NCI-H774 (cell line): ENCODE measurements around the gene ANKRD65.
"Not testable (repeated sequence)": the region's sequence is repeated elsewhere in the genome, so short reads cannot be mapped to it uniquely, and the experiment has no call there.

Source experiments
- DNase-seq: peaks from one replicate; lab custom pipeline; 2025; lab: John Stamatoyannopoulos, UW

Gene ANKRD65

GRCh38 chr1:1421147-1421906 is at the start of gene ANKRD65:
Gene ANKRD65 (minus strand): TSS chr1:1421276. CDS start chr1:1421005, 271 bp downstream.
- DNase-seq, result peak; percentile 31

- not testable (repeated sequence) for DNase-seq
These were observed 47.3 kb upstream of the ANKRD65 start for GRCh38 chr1:1468196-1468985.

- no peak for DNase-seq
These were observed 42.2 kb upstream of the ANKRD65 start for GRCh38 chr1:1463312-1463711.

GRCh38 chr1:1462318-1462966 is 41.4 kb upstream of the ANKRD65 start:
- peak; percentile 42 for DNase-seq

- DNase-seq, result no peak
These were observed 40.7 kb upstream of the ANKRD65 start for GRCh38 chr1:1461721-1462317.

DNA sequence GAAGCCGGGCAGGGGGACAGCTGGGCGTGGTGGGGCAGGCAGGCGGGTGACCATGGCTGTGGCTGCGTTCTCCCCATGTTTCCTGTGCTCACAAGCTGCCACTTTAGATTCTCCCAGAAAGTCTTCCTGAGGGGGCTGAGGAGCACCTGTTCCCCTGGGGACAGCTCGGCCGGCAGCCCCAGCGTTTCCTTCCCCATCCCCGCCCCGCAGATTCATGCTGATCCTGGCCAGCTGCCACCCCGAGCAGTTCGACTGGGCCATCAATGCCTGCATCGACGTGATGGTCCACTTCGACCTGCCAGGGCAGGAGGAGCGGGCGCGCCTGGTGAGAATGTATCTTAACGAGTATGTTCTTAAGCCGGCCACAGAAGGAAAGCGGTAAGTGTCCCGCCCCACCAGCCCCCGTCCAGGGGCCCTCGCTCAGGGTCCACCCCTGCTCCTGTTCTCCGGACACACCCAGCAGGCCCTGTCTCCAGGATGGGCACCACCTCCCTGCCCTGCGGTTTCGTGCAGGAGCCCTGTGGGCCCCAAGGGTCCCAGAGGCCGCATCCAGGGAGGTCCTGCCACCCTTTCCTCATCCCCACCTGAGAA is 39.6 kb upstream of the ANKRD65 start:
- no peak for DNase-seq

DNA sequence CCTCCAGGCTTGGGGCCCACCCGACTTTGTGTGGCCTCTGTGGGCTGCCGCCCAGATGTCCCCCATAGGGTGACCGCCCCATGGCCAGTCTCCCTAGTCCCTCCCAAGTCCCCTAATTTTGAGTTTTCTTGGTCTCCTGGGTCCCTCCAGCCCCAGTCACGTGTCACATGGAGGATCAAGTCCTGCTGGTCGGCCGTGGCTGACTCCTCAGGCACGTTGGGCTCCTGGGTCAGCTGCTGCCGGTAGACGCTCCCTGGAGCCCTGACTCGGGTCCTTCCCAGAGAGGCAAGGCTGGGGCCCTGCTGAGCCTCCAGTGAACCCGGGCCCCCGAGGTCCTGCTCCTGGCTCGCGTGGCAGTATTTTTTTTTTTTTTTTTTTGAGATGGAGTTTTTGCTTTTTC is 38.6 kb upstream of the ANKRD65 start:
- not testable (repeated sequence) for DNase-seq

GRCh38 chr1:1459156-1459555 is 38.1 kb upstream of the ANKRD65 start:
- not testable (repeated sequence) for DNase-seq

DNA sequence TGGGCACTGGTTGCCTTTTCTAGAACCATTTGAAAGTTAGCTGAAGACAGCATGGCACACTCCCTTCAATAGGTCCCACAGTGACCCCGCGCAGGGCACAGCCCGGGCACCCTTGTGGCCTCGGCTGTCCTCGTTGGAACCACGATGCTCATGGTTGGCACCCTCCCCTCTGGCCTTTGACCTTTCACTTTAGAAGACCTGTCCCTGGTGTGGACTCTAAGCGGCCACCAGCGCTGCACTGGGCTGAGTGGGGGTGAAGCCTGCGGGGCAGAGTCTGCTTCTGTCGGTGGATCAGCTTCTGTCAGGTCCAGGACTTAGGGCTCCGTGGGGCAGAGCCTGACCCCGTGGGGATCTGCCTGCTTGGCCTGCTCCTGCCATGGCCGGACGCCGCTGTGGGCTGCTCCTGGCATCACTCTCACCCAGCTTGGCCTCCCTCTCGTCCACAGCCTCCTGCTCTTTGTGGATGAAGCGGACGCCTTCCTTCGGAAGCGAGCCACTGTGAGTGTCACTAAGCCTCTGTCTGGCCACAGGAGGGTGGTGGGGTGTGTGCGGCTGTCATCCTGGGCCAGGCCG is 35.7 kb upstream of the ANKRD65 start:
- not testable (repeated sequence) for DNase-seq

DNA sequence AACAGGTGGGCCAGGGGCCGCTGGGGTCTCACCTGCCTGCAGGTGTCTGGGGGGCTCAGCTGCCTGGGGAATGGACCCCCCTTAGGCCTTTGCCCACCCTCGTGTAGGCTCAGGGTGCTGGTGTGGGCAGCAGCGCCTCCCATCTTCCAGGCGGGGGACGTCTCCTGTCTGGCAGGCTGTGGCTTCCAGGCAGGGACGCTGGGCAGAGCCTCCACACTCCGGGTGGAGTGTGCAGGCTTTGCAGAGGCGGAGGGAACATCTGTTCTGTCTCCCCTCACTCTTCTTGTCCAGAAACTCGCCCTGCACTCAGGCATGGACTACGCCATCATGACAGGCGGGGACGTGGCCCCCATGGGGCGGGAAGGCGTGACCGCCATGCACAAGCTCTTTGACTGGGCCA is 34.9 kb upstream of the ANKRD65 start:
- not testable (repeated sequence) for DNase-seq

- no peak for DNase-seq
These were observed 34.3 kb upstream of the ANKRD65 start for GRCh38 chr1:1455366-1455884.

DNA sequence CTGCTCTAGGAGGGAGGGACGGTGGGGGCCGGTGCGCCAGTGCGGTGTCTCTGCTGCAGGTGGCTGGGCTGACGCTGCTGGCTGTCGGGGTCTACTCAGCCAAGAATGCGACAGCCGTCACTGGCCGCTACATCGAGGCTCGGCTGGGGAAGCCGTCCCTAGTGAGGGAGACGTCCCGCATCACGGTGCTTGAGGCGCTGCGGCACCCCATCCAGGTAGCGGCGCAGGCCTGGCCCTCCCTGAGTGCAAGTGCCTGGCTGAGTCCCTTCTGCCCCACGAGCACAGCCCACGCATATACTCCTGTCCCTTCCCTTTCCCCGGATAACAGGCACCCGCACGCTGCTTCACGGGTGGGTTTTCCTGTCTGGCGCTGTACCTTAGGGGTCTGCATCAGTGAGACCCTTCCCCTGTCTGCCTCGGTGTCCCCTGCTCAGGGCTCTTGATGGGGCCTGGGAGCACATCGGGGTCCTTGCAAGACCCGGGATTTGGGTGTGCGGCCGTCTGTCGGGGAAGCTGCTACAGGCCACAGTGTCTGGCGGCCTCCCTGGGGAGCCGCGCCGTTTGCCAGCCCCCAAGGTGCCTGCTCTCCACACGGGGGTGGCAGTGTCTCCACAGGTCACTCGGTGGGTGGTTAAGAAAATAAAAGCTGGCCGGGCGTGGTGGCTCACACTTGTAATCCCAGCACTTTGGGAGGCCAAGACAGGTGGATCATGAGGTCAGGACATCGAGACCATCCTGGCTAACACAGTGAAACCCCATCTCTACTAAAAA is 33.4 kb upstream of the ANKRD65 start:
- DNase-seq, result not testable (repeated sequence)

GRCh38 chr1:1452882-1453281 is 31.8 kb upstream of the ANKRD65 start:
- DNase-seq, result peak; percentile 5

- peak; percentile 19 for DNase-seq
These were observed 31.3 kb upstream of the ANKRD65 start for GRCh38 chr1:1452365-1452739.

DNA sequence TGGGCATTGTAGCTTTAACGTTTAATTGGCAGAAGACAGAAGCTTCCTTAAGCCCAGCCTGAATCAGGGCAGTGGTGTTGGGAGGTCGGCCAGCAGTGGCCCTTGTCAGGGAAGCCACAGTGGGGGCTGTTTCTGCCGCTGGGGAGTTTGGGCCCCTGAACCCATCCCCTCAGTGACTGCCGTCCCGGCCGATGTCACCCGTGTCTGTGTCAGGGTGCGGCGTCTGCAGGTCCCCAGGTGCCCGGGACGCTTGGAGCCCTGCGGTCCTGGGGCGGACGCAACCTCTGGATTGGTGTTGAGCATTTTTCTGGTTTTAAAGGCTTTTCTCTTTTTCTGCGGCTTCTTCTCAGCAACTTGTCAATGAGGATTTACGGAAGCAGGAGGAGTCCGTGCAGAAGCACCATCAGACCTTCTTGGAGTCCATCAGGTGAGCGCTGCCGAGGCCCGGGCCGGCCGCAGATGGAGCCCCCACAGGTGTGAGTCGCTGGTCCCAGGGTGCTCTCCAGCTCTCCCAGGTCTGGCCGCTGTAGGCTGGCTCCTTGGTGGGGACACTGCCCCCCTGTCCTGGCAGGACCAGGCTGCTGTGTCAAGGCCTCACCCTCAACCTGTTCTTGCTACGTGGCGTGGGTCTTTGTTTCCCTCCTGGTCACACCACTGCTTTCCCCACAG is 30.8 kb upstream of the ANKRD65 start:
- DNase-seq, result no peak

DNA sequence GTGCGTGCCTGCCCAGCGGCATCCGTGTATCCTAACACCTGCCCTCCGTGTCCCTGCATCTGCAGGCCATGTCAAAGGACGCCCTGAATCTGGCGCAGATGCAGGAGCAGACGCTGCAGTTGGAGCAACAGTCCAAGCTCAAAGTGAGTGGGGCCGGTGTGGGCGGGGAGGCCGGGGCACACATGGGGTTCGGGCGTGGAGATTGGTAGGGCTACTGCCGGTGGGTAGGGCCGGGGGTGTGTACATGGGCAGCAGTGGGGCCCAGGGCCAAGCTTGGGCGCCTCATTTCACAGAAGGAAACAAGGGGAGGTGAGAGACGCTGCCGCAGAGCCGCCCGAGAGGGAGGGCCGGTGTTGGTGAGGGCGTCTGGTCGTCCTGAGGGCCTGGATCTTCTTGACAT is 29.5 kb upstream of the ANKRD65 start:
- not testable (repeated sequence) for DNase-seq

GRCh38 chr1:1449099-1449739 is 28.1 kb upstream of the ANKRD65 start, which contains the start of gene ATAD3C:
Gene ATAD3C (plus strand): TSS chr1:1449689. CDS start chr1:1450684, 995 bp downstream.
- DNase-seq, result no peak

- not testable (repeated sequence) for DNase-seq
These were observed 25.6 kb upstream of the ANKRD65 start for GRCh38 chr1:1446631-1447030.

DNA sequence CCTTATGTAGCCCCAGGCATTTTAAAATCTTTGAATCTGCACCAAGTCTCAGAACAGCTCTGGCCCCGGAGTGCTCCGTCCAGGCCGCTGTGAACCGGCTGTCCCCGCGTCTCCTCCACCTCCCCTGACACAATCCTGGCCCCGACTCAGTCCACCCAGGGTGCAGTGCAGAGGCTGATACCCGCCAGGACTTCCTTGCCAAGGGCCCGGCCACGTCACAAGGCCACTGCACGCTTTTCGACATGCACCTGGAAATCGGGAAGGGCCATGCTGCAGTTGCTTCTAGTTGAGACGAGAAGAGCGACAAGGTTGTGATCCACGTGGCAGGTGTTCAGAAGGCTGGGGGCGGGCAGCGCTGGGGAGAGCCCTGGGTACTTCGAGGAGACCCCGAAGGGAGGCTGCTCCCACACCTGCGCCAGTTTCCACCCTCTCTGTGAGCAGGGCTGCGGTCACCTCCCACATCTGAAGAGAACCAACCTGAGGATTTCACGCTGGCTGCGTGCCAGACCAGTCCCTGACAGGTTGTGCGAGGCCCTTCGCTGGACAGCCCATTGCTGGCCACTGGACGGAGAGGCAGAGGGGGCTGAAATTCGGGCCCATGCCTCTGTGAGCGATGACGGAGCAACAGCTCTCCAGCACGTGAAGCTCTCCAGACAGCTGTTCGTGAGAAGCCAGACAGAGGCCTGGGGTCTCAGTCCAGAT is 21.1 kb upstream of the ANKRD65 start:
- no peak for DNase-seq
